GM12864 (cell line): ENCODE data around the gene NPHP3.
"Not testable (repeated sequence)": the region's sequence is repeated elsewhere in the genome, so short reads cannot be mapped to it uniquely, and the experiment has no call there.

ENCODE experiments used
- DNase-seq: peaks from one replicate; pipeline ENCODE4 v3.0.0-alpha.2; 2011; ENCODE audit warnings: low read depth
- H3K4me3 ChIP-seq: 2 replicates; pipeline ENCODE4 v1.5.1; 2011; ENCODE audit warnings: mild to moderate bottlenecking, low read depth, low read length, control low read depth
- TF ChIP-seq, protein P1 (sequence below): IDR thresholded peaks from 2 replicates; pipeline ENCODE4 v1.5.1; 2011; ENCODE audit warnings: low read depth, mild to moderate bottlenecking, moderate library complexity, low read length, control low read depth, inconsistent platforms; ENCODE audit errors: missing control alignments

NPHP3 gene

DNA sequence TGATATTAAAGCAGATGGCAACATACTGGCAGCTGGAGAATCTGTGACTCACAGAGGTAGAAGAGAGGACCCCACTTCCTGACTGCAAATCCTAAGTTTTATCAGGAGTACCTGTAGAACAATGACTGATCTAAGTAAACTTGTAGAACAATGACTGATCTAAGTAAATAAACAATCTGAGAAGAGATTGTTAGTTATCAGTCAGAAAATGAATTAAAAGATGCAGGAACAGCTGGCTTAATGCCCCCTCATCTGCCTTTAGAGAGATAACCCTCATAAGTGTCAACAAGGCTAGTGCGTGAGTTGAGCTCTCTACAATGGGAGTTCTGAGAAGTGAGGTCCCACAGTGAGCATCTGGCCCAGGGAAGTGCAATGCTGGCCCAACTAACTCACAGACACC, 77.2 kb downstream of the NPHP3 start:
- TF ChIP-seq, protein P1, sequence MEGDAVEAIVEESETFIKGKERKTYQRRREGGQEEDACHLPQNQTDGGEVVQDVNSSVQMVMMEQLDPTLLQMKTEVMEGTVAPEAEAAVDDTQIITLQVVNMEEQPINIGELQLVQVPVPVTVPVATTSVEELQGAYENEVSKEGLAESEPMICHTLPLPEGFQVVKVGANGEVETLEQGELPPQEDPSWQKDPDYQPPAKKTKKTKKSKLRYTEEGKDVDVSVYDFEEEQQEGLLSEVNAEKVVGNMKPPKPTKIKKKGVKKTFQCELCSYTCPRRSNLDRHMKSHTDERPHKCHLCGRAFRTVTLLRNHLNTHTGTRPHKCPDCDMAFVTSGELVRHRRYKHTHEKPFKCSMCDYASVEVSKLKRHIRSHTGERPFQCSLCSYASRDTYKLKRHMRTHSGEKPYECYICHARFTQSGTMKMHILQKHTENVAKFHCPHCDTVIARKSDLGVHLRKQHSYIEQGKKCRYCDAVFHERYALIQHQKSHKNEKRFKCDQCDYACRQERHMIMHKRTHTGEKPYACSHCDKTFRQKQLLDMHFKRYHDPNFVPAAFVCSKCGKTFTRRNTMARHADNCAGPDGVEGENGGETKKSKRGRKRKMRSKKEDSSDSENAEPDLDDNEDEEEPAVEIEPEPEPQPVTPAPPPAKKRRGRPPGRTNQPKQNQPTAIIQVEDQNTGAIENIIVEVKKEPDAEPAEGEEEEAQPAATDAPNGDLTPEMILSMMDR = no peak
- no peak overlapping the region for H3K4me3 ChIP-seq
- DNase-seq = no peak

DNA sequence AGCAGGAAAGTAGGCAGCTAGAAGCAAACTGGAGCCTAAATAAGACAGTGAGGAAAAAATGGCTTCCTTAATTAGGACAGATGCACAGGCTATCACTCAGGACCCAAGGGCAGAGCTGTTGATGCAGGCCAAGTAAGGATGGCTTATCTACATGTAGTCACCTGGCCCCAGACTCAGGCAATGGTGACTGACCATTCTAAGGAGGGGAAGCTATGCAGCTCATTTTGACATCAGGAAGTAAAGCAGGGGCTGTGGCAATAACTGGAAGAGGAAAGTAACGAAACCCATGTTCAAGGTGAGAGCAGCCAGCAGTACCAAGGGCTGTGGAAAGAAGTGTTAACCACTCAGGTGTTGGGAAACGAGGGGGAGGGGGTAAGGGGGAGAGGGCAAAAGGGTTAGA, 78.8 kb downstream of the NPHP3 start:
- TF ChIP-seq, protein P1 = no peak
- DNase-seq = no peak
- no peak overlapping the region for H3K4me3 ChIP-seq

DNA sequence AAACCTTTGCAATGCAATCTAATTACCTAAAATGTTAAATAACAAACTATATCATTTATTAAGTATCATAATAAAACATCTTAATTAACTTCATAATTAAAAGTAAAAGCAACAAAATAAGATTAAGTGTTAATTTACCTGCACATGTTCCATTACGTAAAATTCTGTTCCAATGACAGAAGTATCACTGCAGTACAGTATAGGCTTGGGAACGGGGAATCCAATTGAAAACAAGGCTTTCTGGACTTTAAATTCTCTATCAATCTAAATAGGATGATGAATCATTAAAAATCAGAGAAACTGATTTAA, 79.7 kb downstream of the NPHP3 start:
- no peak for DNase-seq
- H3K4me3 ChIP-seq = no peak overlapping the region
- TF ChIP-seq, protein P1 = no peak

DNA sequence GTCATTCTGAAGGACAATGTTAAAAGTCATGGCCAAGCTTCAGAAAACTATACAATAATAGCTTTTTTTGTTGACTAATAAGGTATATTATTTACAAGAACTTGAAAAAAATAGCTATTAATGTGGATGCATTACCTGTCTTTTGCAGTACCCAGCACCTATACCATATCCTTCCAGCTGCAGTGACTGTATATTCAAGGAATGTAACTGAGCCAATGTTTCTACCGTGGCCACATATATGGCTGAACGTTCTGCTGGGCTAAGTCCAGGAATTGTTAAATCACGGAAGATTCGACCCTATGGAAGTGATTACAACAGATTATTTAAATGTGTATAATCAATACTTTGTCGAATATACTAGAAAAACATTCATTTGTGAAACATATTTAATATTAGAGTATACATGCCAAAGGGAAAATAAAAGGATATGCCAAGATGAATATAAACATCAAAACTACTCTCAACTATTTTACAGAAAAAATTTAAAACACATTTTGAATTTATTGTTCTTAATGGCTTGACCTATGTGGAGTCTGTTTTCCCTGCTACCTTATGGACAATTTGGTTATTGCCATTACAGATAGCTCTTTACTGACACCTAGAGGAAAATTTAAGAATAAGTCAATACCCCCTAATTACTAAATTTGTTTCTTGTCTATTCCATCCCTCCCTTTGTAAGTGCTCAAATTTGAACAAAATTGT, 80.2 kb downstream of the NPHP3 start:
- no peak overlapping the region for H3K4me3 ChIP-seq
- no peak for DNase-seq
- TF ChIP-seq, protein P1 = peak; percentile 53

DNA sequence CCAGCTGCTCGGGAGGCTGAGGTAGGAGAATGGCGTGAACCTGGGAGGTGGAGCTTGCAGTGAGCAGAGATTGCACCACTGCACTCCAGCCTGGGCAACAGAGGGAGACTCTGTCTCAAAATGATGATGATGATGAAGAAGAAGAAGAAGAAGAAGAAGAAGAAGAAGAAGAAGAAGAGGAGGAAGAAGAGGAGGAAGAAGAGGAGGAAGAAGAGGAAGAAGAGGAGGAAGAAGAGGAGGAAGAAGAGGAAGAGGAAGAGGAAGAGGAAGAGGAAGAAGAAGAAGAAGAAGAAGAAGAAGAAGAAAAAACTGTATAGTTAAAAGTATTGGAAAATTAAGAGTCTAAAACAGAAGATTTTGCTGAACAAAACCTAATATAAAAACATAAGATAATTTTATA, 80.8 kb downstream of the NPHP3 start:
- H3K4me3 ChIP-seq, DNase-seq: not testable (repeated sequence)

DNA sequence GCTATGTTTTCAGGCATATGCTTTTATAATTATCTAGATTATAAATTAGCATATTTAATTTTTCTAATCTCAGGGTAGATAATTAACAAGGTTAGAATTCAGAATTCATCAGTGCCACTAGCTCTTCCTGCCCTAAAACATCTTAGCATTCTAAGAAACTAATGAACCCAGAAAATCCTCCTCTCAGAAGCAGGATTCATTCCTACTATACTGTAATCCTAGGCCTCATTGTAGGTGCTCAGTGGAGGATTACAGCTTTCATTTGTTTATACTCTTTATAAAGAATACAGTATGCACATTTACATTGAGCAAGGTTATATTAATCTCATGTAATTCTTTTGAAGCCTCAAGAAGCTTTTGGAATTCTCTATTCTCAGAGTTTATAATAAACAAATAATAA, 83.5 kb downstream of the NPHP3 start:
- TF ChIP-seq, protein P1 = no peak
- no peak for DNase-seq
- no peak overlapping the region for H3K4me3 ChIP-seq

DNA sequence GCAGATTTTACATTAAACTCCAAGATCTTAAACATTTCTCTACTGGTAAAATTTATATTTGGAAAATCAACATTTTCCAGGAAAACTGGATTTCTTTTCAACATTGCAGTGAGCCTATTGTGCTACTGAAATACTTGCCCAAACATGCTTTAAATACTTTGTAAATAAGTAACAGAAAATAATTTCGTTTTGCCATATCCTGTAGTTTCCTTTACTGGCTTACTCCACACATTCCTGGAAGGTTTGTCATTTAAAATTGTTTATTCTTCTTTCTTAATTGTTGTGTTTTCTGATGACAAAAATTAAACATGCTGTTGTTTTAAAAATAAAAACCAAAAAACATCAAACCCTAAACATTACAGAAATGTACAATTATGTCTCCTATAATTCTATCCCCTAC, 84.6 kb downstream of the NPHP3 start:
- no peak for DNase-seq
- TF ChIP-seq, protein P1 = no peak
- no peak overlapping the region for H3K4me3 ChIP-seq
